Measurements from ENCODE around the gene RBM23.
"Not testable (repeated sequence)": the region's sequence is repeated elsewhere in the genome, so short reads cannot be mapped to it uniquely, and the experiment has no call there.

RBM23 gene

DNA sequence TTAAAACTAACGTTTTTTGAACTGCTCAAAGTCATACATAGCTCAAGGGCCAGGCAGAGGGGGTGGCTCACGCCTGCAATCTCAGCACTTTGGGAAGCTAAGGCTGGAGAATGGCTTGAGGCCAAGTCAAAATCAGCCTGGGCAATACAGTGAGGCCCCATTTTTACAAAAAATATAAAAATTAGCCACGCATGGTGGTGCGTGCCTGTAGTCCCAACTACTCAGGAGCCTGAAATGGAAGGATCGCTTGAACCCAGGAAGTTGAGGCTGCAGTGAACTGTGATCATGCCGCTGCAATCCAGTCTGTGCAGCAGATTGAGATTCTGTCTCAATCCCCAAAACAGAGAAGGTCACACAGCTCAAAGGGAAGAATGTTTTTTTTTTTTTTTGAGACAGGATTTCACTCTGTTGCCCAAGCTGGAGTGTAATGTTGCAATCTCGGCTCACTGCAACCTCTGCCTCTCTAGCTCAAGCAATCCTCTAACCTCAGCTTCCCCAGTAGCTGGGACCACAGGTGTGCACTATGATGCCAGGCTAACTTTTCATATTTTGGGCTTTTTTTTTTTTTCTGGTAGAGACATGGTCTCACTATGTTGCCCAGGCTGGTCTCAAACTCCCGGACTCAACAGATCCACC lies 2.9 kb downstream of the RBM23 start:
- DNase-seq, result no peak

DNA sequence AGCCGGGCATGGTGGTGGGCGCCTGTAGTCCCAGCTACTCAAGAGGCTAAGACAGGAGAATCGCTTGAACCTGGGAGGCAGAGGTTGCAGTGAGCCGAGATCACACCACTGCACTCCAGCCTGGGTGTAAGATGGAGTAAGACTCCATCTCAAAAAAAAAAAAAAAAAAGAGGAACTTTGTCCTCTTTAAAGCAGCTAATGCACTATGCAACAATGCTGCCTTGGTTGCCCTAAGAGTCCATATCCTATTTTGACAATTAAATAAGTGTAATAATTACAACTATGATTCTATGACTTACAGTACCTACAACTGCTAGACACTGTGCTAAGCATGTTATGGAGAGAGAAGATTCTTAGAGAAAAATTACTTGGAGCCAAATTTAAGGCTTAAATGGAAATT lies 4.1 kb downstream of the RBM23 start:
- DNase-seq, result not testable (repeated sequence)

DNA sequence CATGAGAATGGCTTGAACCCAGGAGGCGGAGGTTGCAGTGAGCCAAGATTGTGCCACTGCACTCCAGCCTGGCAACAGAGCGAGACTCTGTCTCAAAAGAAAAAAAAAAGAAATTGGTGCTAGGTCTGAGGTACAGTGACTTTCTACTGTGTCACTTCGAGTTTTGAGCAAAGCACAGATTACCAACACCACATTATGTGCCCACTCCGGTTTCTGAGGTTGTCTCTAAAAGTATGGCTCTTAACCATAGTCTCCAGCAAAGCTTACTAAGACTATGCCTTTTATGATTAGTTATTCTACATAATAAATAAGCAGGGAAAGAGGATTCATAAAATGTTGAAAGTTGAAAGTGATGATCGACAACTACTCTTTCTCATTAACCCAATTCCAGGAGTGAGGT lies 8.0 kb downstream of the RBM23 start:
- no peak for DNase-seq

DNA sequence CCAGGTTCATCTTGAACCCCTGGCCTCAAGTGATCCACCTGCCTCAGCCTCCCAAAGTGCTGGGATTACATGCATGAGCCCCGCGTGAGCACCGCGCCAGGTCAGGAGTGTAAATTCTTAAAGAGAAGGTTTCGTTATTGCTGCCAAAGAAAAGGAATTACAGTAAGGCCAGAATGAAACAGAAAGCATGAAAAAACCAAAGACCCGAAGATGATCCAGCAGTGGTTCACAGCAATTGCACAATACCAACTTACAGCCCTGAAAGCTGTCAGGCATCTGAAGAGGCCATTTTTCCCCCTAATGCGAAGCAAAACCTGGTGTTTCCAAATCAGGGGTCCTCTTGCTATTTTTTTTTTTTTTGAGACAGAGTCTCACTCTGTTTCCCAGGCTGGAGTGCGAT lies 10.3 kb downstream of the RBM23 start:
- no peak for DNase-seq

DNA sequence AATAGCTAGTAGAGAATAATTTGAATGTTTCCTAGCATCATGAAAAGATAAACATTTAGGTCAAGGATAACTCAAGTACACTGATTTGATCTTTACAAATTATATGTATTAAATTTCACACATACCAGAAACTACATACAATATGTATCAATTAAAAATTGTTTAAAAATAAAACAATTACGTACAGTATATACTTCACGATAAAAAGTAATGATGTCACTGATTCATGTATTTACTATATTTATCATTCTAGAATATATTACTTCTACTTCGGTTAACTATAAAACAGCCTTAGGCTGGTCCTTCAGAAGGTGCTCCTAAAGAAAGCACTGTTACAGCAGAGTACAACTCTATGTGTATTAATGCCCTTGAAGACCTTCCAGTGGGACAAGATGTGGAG lies 11.5 kb downstream of the RBM23 start:
- no peak for DNase-seq

DNA sequence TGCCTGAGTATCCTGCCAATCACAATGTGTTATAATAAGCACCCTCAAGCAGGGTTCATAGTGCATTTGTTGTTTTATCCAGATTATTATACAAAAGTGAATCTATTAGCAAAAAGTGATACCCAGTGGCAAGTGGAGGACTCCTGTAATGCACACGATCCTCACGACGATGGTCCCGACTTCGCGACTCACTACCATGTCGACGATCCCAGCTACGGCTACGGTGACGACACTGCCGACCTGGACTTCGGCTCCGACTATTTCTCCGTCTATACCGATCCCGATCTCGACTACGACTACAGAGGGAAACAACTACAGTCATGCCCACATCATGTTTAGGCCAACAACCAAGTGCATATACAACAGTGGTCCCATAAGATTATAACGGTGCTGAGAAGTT lies 12.9 kb downstream of the RBM23 start:
- DNase-seq, result no peak

DNA sequence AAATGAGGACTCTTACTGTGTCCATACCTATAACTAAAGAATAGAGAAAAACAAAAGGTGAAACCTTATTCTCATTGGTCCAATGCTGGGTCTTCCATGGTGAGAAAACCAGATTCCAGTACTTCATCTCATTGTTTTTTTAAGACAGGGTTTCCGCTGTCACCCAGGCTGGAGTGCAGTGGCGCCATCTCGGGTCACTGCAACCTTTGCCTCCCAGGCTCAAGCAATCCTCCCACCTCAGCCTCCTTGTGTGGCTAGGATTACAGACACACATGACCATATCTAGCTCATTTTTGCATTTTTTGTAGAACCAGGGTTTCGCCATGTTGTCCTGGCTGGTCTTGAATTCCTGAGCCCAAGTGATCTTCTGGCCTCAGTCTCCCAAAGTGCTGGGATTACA lies 13.3 kb downstream of the RBM23 start:
- no peak for DNase-seq

DNA sequence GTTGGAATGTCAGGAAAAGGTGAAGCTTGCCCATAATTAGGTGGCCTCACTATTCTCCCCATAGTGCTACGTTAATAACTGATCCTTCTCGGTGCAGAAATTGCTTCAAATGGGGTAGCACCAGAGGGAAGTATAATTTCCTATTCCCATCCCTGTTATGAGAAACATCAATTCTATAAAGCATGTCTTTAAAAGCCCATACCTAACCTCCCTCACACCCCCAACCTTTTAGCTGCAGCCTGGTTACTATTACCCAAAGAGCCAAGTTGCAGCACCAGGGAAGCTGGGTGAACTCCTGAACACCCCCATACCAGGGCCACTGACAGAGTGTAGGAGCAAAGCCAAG lies 15.2 kb downstream of the RBM23 start:
- DNase-seq, result no peak

DNA sequence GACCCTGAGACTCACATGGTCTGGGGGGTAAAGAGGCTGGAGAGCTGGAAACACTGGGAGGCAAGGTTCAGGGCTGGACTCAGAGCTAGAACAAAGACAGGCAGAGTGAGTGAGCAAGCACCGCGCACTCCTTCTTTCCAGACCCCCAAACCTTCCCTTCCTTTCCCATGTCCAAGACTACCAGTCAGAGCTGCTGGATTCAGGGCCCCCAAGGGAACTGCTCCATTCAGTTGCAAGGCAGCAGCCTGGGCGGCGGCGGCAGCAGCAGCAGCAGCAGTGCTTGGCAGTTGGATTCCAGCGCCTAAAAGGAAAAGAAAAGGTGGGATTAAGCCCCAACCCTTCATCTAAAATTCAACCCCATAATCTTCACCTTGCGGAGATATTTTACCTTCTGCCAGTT lies 17.1 kb downstream of the RBM23 start:
- DNase-seq, result no peak

DNA sequence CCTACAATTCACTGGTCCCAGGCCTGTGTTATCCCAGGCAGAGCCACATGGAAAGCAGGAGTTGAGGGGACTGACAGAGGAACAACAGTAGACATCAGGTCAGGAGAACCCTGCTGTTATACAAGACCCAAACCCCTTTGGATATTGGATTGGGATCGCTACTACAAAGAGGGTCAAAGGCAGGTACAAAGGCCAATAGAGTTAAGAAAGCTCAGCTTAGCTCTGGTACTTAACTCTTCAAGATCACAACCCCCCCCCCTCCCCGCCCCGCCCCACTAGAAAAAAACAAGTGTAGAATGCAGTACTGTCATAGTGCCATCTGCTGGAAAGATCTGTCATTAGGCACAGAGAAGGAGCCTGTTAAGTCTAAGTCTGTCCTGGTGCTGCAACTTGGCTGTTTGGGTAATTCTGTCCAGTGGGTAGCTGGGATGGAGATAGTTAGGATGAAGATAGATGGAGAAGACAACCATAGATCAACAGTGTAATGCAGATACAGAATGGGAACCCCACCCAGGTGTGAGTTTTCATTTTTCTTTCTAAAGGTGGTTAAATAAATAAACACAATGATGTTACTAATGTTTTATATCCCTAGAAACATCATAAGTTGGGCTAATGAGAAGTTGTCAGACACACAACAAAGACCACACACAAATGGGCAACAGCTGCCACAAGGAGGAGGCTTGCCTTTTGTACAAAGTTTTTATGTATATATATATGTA lies 18.7 kb downstream of the RBM23 start:
- DNase-seq, result peak; percentile 1

DNA sequence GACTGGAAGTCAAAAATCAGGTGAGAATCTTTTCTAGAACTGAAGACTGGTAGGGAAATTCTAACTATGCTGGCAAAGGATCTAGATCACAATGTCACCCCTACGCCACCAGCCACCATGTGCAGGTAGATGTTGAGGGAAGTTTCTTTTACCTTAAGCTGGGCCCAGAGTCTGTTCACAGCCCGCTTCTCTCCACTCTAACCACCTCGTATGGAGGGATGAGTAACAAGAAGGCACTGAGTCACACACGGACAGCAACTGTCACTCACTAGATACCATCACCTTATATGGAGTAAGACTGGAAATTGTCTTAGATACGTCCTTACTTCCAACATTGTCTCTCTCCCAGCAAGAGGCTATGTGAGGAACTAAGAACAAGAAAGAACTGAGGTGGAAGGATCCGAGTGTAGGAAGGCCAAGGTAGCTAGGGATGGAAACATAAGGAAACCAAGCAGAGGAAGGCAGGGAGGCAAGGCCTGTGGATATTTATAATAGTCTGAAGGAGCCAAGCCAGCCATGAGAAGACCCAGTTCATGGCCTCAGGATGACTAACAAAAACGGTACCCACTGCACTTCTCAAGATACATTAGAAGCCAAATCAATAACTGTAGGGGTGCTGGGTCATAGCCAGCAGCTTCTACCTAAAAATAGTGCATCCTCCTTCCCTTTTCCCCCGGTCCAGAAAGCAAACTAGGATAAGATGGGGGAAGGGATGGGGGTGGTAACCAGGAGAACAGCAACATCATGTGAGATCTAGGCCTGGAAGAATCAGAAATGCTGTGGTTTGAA lies 20.5 kb downstream of the RBM23 start:
- no peak for DNase-seq

DNA sequence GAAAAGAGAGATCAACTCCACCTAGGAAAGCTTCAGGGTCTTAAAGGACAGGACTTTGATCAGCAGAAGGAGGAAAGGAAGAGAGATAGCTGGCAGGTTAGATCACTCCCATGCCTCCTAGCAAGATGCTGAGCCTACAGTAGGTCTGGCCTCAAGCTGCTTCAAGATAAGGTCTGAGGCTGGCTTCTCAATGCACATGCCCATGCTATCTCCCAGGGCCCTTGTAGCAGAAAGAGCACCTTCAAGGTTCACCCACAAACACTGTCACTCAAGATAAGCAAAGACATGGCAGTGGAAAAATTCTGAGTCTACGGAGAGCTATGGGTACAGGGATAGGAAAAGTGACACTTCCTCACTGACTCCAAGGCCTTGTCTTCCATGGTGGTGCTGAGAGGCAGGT lies 21.6 kb downstream of the RBM23 start:
- DNase-seq, result no peak

DNA sequence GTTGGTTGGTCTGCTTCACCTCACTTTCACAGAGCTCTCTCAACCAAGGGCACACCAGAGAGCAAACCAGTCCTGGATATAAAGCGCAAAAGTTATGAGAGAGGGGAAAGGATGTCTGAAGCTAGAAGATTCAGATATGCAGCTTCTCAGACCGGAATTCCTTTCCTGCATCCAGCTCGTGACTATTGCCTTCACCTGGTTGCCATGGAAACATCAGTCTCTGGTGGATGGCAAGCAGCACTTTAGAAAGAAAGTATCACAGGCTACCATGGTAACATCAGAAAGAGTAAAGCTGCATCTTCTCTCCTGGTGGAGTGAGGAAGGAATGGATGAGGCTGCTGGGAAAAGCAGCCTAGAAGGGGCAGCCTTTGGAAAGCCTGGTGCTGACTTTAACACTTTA lies 22.2 kb downstream of the RBM23 start:
- DNase-seq, result no peak

DNA sequence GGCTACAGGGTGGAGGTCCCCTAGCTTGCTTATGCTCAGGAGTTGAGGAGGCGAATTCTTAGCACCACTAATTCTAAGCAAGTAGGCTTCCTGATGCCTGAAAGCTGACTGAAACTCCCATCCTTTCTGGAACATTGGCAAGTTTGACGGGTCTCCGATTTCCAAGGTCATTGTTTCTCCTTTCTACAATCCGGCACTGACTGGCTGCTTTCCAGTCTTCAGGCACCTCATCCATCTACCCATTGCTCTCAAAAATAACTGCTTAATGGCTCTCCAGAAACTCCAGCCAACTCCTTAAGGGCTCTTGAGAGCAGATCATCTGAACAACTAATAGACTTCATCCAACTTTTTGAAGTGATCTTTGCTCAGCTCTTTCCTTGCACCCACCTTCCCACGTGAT lies 22.6 kb downstream of the RBM23 start:
- no peak for DNase-seq

DNA sequence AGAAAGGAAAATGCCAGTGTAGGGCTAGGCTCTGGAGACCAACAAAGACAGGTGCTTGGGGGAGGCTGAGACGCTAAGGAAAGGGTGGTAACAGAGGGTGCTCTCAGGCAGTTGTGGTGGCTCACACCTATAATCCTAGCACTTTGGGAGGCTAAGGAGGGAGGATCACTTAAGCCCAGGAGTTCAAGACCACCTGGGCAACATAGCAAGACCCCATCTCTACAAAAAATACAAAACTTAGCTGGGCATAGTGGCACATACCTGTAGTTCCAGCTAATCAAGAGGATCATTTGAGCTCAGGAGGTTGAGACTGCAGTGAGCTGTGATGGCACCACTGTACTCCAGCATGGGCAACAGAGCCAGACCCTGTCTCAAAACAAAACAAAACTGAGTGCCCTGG lies 23.5 kb downstream of the RBM23 start:
- no peak for DNase-seq

DNA sequence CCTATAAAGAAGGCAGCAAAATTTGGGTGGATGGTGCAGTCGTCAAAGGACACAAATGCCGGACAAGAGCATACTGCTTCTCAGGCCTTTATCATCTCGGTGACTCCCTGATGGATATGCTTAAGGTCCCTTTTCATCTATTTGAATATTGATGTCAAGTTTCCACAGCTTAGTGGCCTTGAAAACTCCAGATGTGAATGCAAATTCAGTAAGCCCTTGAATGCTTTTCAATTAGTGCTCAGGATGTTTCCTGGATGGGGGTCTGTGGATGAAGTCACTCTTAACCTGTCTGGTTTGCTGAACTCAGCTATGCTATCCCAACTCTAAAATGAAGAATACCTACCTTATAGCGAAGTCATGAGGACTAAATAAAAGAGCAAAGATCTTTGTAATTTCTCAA lies 25.2 kb downstream of the RBM23 start:
- no peak for DNase-seq

DNA sequence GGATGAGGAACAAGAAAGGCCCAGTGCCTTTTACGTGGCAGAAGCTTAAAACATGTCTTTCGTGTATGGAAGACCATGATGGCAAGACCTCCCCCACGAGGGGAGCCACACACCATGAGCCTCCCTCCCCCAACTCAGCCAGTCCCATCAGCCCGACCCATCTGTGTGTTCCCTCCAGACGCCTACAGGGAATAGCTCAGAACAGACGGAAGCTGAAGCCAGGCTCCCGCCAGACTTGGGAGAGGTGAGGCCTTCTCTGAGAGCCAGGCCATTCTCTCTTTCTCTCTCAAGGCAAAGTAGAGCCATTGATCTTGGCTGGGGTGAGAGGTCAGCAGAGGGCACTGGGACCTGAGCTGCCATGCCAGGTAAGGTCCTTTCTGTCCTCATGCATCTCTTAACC lies 26.5 kb downstream of the RBM23 start:
- DNase-seq, result no peak

DNA sequence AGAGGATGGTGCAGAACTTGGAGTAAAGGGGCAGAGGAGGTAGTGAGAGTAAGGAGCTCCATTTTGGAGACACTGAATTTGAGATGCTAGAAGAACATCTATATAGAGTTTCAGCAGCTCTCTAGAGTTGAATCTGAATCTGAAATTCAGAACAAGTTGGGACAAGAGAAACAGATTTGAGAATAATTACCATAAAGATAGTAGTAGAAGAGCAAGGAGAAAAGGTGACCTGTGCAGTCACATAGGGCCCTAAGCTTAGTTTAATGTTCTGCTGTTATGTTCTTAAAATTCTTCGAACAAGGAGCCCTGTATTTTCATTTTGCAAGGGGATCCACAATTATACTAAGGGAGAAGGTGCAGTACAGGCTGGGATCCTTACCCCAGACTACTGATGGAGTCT lies 28.5 kb downstream of the RBM23 start:
- no peak for DNase-seq

DNA sequence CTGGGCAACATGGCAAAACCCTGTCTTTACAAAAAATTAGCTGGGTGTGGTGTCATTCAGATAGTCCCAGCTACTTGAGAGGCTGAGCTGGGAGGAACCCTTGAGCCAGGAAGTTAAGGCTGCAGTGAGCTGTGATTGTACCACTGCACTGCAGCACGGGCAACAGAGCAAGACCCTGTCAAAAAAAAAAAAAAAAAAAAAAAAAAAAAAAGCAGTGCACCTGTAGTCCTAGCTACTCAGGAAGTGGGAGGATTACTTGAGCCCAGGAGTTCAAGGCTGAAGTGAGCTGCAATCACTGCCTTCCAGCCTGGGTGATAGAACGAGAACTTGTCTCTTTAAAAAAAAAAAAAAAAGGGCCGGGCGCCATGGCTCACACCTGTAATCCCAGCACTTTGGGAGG lies 30.3 kb downstream of the RBM23 start:
- DNase-seq, result no peak

DNA sequence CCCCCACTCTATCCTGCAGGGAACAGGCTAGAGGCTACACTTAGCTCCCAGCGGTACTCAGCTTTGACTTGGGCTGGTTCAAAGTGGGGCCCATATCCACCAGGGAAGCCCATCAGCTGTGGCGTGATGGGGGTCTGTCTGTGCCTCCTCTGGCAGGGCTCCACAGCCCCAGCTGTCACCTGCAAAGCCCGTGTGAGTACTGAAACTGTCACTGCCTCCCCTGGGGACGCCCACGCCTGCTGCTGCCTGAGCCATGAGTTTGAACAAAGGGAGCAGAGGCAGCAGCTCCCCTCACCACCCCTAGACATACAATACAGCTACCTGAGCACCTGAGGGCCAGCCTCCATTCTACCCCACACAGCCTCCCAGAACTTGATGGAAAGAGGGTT lies 31.0 kb downstream of the RBM23 start:
- no peak for DNase-seq

DNA sequence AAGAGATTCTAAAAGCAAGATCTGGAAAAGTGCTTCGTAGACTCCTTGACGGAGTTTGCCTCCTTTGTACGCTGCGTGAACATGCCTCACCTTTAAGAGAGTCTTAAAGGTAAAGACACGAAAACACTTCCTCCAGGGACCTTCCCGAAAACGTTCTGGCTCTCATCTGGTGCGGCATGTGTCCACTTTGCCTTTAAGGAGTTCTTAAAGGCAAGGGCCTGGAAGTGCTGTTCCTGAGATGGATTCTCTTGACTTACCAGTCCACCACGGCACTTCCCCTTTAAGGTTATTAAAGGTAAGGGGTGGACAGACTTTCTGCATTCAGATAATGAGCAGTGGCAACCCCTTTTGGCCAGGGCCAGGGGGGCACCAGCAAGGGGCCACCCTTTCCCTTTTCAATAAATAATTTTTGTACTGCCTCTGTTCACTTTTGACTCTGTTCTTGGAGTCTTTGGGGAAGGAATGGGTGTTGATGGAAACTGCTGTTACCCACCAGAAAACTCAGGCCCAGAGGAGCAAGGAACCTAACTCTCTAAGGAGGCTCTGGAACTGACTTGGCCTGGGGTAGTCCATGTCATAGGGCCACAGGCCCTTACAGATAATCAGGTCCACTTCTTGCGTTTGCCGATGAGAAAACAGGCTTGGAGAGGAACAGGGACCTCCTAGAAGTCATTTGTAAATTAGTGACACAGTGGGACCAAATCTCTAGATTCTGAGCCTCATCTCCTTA lies 31.5 kb downstream of the RBM23 start:
- DNase-seq, result peak; percentile 94

DNA sequence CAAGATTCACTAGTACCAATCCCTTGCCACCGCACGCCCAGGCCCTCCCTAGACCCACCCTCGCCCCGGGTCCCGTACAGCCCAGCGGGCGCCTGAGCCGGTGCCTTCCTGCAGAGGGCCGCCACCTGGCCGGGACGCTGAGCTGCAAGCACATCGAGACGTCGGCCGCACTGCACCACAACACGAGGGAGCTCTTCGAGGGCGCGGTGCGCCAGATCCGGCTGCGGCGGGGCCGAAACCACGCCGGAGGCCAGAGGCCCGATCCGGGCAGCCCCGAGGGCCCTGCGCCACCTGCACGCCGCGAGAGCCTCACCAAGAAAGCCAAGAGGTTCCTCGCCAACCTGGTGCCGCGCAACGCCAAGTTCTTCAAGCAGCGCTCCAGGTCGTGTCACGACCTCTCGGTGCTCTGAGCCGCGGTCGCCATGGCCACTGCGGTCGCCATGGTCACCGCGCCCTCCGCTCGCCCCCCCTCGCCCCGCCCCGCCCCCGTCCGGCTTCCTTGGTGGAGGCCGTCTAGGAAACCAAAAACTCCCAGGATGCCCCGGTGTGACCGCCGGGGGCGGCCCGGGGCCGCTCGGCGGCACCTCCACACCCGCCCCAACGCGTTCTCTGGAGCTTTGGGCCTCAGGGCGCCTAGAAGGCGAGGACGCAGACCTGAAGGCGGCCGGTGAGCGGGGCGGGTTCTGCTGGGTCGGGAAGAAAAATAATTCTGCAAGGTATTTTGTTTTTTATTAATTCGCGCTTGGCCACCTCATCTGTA lies 32.3 kb downstream of the RBM23 start:
- peak; percentile 47 for DNase-seq

DNA sequence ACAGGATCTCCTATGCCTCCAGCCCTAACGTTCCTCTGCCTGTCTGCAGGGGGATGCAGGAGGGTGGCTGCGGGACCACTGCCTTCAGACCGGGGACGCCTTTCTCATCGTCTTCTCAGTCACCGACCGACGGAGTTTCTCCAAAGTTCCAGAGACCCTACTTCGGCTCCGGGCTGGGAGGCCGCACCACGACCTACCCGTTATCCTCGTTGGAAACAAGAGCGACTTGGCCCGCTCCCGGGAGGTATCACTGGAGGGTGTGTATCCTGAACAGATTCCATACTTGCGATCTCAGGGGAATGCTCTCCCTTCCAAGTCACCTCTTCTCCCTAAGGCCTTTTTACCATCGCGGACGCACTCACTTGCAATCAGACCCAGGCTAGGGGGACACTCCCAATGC lies 33.0 kb downstream of the RBM23 start:
- DNase-seq, result no peak
